GM23248 (cell line): ENCODE measurements around the gene VANGL2. TPM values are rescaled to one million over a fixed set of nuclear protein-coding genes. Genes with fewer than 3 reads are reported as not detected.

Source experiments
- DNase-seq: peaks from one replicate; pipeline ENCODE4 v3.0.0-alpha.2; 2015
- H2AFZ ChIP-seq: fragments of 200-600 bp; sonication (generic); 2 replicates; pipeline ENCODE4 v1.6.1; 2016; ENCODE audit warnings: antibody characterized with exemption
- H3F3A ChIP-seq: fragments of 200-600 bp; sonication (generic); 2 replicates; pipeline ENCODE4 v1.6.1; 2016; ENCODE audit warnings: mild to moderate bottlenecking, antibody characterized with exemption, mixed run types; ENCODE audit not compliant: insufficient read depth
- H3K27ac ChIP-seq: fragments of 200-600 bp; sonication (generic); 2 replicates; pipeline ENCODE4 v1.5.1; 2016; ENCODE audit warnings: mild to moderate bottlenecking
- H3K27me3 ChIP-seq: fragments of 200-600 bp; sonication (generic); replicated peaks from 2 replicates; pipeline ENCODE4 v1.6.1; 2016; ENCODE audit warnings: mild to moderate bottlenecking; ENCODE audit not compliant: insufficient read depth
- H3K36me3 ChIP-seq: fragments of 200-600 bp; sonication (generic); 2 replicates; pipeline ENCODE4 v1.6.1; 2016; ENCODE audit warnings: low read depth, mild to moderate bottlenecking
- H3K4me1 ChIP-seq: fragments of 200-600 bp; sonication (generic); 2 replicates; pipeline ENCODE4 v1.6.1; 2016; ENCODE audit warnings: mild to moderate bottlenecking; ENCODE audit not compliant: insufficient read depth
- H3K4me2 ChIP-seq: fragments of 200-600 bp; sonication (generic); one replicate; pipeline ENCODE4 v1.6.1; 2016; ENCODE audit warnings: mild to moderate bottlenecking; ENCODE audit not compliant: unreplicated experiment
- H3K4me3 ChIP-seq: fragments of 200-600 bp; sonication (generic); 2 replicates; pipeline ENCODE4 v1.5.1; 2016; ENCODE audit warnings: mild to moderate bottlenecking
- H3K79me2 ChIP-seq: fragments of 200-600 bp; sonication (generic); 2 replicates; pipeline ENCODE4 v1.6.1; 2016; ENCODE audit warnings: mild to moderate bottlenecking; ENCODE audit not compliant: insufficient read depth
- H3K9ac ChIP-seq: fragments of 200-600 bp; sonication (generic); 2 replicates; pipeline ENCODE4 v1.6.1; 2016; ENCODE audit warnings: mild to moderate bottlenecking
- H3K9me2 ChIP-seq: fragments of 200-600 bp; sonication (generic); 2 replicates; pipeline ENCODE4 v1.6.1; 2016; ENCODE audit warnings: mixed run types, mild to moderate bottlenecking, moderate library complexity; ENCODE audit not compliant: insufficient read depth
- H3K9me3 ChIP-seq: fragments of 200-600 bp; sonication (generic); one replicate; pipeline ENCODE4 v1.6.1; 2017; ENCODE audit warnings: low read depth
- H4K20me1 ChIP-seq: fragments of 200-600 bp; sonication (generic); 2 replicates; pipeline ENCODE4 v1.6.0; 2016; ENCODE audit not compliant: insufficient read depth
- EZH2 ChIP-seq: fragments of 200-600 bp; sonication (generic); IDR thresholded peaks from 2 replicates; pipeline ENCODE4 v1.6.1; 2018; ENCODE audit warnings: antibody characterized with exemption, mild to moderate bottlenecking; ENCODE audit not compliant: insufficient read depth, poor library complexity, severe bottlenecking
- EZH2phosphoT487 ChIP-seq: fragments of 200-600 bp; sonication (generic); IDR thresholded peaks from 2 replicates; pipeline ENCODE4 v1.6.1; 2018; ENCODE audit warnings: antibody characterized with exemption, moderate library complexity, mild to moderate bottlenecking, low read depth; ENCODE audit not compliant: insufficient read depth
- WGBS, 2 experiments: methylation state at CpG; one replicate each; pipeline ENCODE4 v1.1.6; 2015 to 2017; ENCODE audit warnings: low lambda C conversion rate in 2 of 2, low coverage in 1 of 2; ENCODE audit errors: missing lambda C conversion rate in 2 of 2; 5-methylcytosine and 5-hydroxymethylcytosine counted together
- in situ Hi-C: fragments of 300-500 bp; cut with MboI; formaldehyde crosslinking; loops from 2 replicates; pipeline ENCODE4 v1.15.0; 2020
- polyA plus RNA-seq: library from polyadenylated mRNA; unstranded; fragments of >200 nt; fragmentation: Nextera tagmentation; extraction: Ambion mirVana; gene quantifications from 2 replicates; pipeline ENCODE4 v1.2.1, GENCODE V29; 2016
- total RNA-seq: library from RNA; depleted of rRNA; stranded (reverse); fragments of >200 nt; shearing (Covaris generic); gene quantifications from 2 replicates; pipeline ENCODE4 v1.2.3, GENCODE V29; 2014

Gene VANGL2
- total and polyA plus RNA-seq, 2 experiments from 2014 or later = not detected

- H2AFZ ChIP-seq = no peak overlapping the region
- H4K20me1 ChIP-seq = no peaks in the 10 kb centered on the region
- H3K27me3 ChIP-seq = peaks cover 36% of the 10 kb centered on the region
- no peak overlapping the region for H3K9ac ChIP-seq
- in situ Hi-C loops = no loop called here
- WGBS, 2 experiments = 67 to 70% methylated on average over 3 of the region's 3 CpGs
- DNase-seq = no peak
- no peaks in the 10 kb centered on the region for H3K9me2 ChIP-seq
- no peak overlapping the region for H3K4me2 ChIP-seq
- no peak overlapping the region for H3K4me3 ChIP-seq
- no peak overlapping the region for H3K27ac ChIP-seq
- no peak for TF ChIP-seq EZH2
- no peak for TF ChIP-seq EZH2phosphoT487
- H3K36me3 ChIP-seq = no peaks in the 10 kb centered on the region
- H3K4me1 ChIP-seq = no peaks in the 10 kb centered on the region
- H3F3A ChIP-seq = no peaks in the 10 kb centered on the region
- H3K79me2 ChIP-seq = no peaks in the 10 kb centered on the region
- no peaks in the 10 kb centered on the region for H3K9me3 ChIP-seq
Measured at GRCh38 chr1:160412028-160412362, 11.6 kb downstream of the VANGL2 start.

- no peak for TF ChIP-seq EZH2
- TF ChIP-seq EZH2phosphoT487 = no peak
- no peak overlapping the region for H3K4me2 ChIP-seq
- H3K9me2 ChIP-seq = no peaks in the 10 kb centered on the region
- in situ Hi-C loops = no loop called here
- H3K4me1 ChIP-seq = no peaks in the 10 kb centered on the region
- H4K20me1 ChIP-seq = no peaks in the 10 kb centered on the region
- H3K27me3 ChIP-seq = peaks cover 36% of the 10 kb centered on the region
- WGBS, 2 experiments = 52 to 54% methylated on average over 3 of the region's 3 CpGs
- no peak for DNase-seq
- H3K9me3 ChIP-seq = no peaks in the 10 kb centered on the region
- H3K79me2 ChIP-seq = no peaks in the 10 kb centered on the region
- H2AFZ ChIP-seq = no peak overlapping the region
- no peak overlapping the region for H3K27ac ChIP-seq
- no peaks in the 10 kb centered on the region for H3F3A ChIP-seq
- H3K9ac ChIP-seq = no peak overlapping the region
- H3K36me3 ChIP-seq = no peaks in the 10 kb centered on the region
- no peak overlapping the region for H3K4me3 ChIP-seq
Measured at GRCh38 chr1:160413716-160414115, 13.4 kb downstream of the VANGL2 start.

- DNase-seq = no peak
- in situ Hi-C loops = no loop called here
Measured at GRCh38 chr1:160414881-160415280, 14.5 kb downstream of the VANGL2 start.

GRCh38 chr1:160415696-160416290, 15.4 kb downstream of the VANGL2 start:
- H3K9me3 ChIP-seq = no peaks in the 10 kb centered on the region

More at GRCh38 chr1:160414881-160415280, 14.5 kb downstream of the VANGL2 start:
- no peak overlapping the region for H3K9ac ChIP-seq
- H3K9me3 ChIP-seq = no peaks in the 10 kb centered on the region
- no peaks in the 10 kb centered on the region for H3K4me1 ChIP-seq
- peaks cover 36% of the 10 kb centered on the region for H3K27me3 ChIP-seq
- no peak for TF ChIP-seq EZH2phosphoT487
- TF ChIP-seq EZH2 = no peak
- H2AFZ ChIP-seq = no peak overlapping the region
- H3K36me3 ChIP-seq = no peaks in the 10 kb centered on the region
- no peak overlapping the region for H3K4me2 ChIP-seq
- H4K20me1 ChIP-seq = no peaks in the 10 kb centered on the region
- H3K27ac ChIP-seq = no peak overlapping the region
- no peak overlapping the region for H3K4me3 ChIP-seq
- H3F3A ChIP-seq = no peaks in the 10 kb centered on the region
- no peaks in the 10 kb centered on the region for H3K79me2 ChIP-seq
- WGBS, 2 experiments = 45 to 57% methylated on average over 2 of the region's 2 CpGs
- no peaks in the 10 kb centered on the region for H3K9me2 ChIP-seq

More at GRCh38 chr1:160415696-160416290, 15.4 kb downstream of the VANGL2 start:
- Histone ChIP-seq H3K4me1 (no peaks in the 10 kb centered on the region), H3K9me2 (no peaks in the 10 kb centered on the region), H3K27ac (no peak overlapping the region), H3K4me2 (no peak overlapping the region), H2AFZ (no peak overlapping the region), H3K36me3 (no peaks in the 10 kb centered on the region), H3K9ac (no peak overlapping the region), H3K4me3 (no peak overlapping the region), H3K27me3 (peaks cover 35% of the 10 kb centered on the region), H4K20me1 (no peaks in the 10 kb centered on the region), H3F3A (no peaks in the 10 kb centered on the region), H3K79me2 (no peaks in the 10 kb centered on the region)
- TF ChIP-seq EZH2phosphoT487 (no peak), EZH2 (no peak)
- DNase-seq = no peak
- in situ Hi-C loops = no loop called here
- 81 to 83% methylated on average over 28 to 29 of the region's 29 CpGs for WGBS, 2 experiments
